Measurements from ENCODE around the gene SNTG2.

Gene SNTG2

GRCh38 chr2:1209761-1210160 is 259.1 kb downstream of the SNTG2 start:
- Histone ChIP-seq H3K4me1 (ENCODE audit: insufficient read depth, low read length, poor library complexity, severe bottlenecking) (no peaks in the 10 kb centered on the region), H4K20me1 (ENCODE audit: insufficient read depth, low read length, poor library complexity, severe bottlenecking) (no peaks in the 10 kb centered on the region), H3K4me2 (ENCODE audit: low read depth, low read length, poor library complexity, severe bottlenecking) (no peak overlapping the region), H3K4me3 (ENCODE audit: low read length, poor library complexity, severe bottlenecking) (no peak overlapping the region), H3K27me3 (ENCODE audit: insufficient read depth, low read length, poor library complexity, severe bottlenecking) (no peaks in the 10 kb centered on the region), H3K9me2 (replicated peaks; ENCODE audit: low read depth, low read length) (no peaks in the 10 kb centered on the region), H3K36me3 (ENCODE audit: insufficient read depth, low read length) (no peaks in the 10 kb centered on the region), H3F3A (ENCODE audit: low read depth) (no peaks in the 10 kb centered on the region), H3K9me3 (ENCODE audit: insufficient read depth, low read depth, low read length) (peaks cover 7% of the 10 kb centered on the region; the same call in 1 of the 2 replicates), H2AFZ (ENCODE audit: low read length) (no peak overlapping the region), H3K79me2 (ENCODE audit: insufficient read depth, low read length) (no peaks in the 10 kb centered on the region), H3K9ac (ENCODE audit: low read depth, low read length, poor library complexity, severe bottlenecking) (no peak overlapping the region)
- no peak for TF ChIP-seq CTCF (conservative IDR thresholded peaks at IDR 0.05; ENCODE audit: low read length)
- no peak for TF ChIP-seq EZH2phosphoT487 (IDR thresholded peaks at IDR 0.05; ENCODE audit: borderline replicate concordance)

- Histone ChIP-seq H3K4me3 (ENCODE audit: low read length, poor library complexity, severe bottlenecking) (no peak overlapping the region), H3K9me3 (ENCODE audit: insufficient read depth, low read depth, low read length) (peaks cover 7% of the 10 kb centered on the region; the same call in 1 of the 2 replicates), H3F3A (ENCODE audit: low read depth) (no peaks in the 10 kb centered on the region), H3K36me3 (ENCODE audit: insufficient read depth, low read length) (no peaks in the 10 kb centered on the region), H3K9ac (ENCODE audit: low read depth, low read length, poor library complexity, severe bottlenecking) (no peak overlapping the region), H4K20me1 (ENCODE audit: insufficient read depth, low read length, poor library complexity, severe bottlenecking) (no peaks in the 10 kb centered on the region), H3K4me1 (ENCODE audit: insufficient read depth, low read length, poor library complexity, severe bottlenecking) (no peaks in the 10 kb centered on the region), H3K27me3 (ENCODE audit: insufficient read depth, low read length, poor library complexity, severe bottlenecking) (no peaks in the 10 kb centered on the region), H3K79me2 (ENCODE audit: insufficient read depth, low read length) (no peaks in the 10 kb centered on the region), H3K9me2 (replicated peaks; ENCODE audit: low read depth, low read length) (no peaks in the 10 kb centered on the region), H2AFZ (ENCODE audit: low read length) (no peak overlapping the region), H3K4me2 (ENCODE audit: low read depth, low read length, poor library complexity, severe bottlenecking) (no peak overlapping the region)
- no peak for TF ChIP-seq EZH2phosphoT487 (IDR thresholded peaks at IDR 0.05; ENCODE audit: borderline replicate concordance)
- TF ChIP-seq CTCF (conservative IDR thresholded peaks at IDR 0.05; ENCODE audit: low read length): no peak
Measured at GRCh38 chr2:1210352-1210751, 259.7 kb downstream of the SNTG2 start.

GRCh38 chr2:1219901-1220573 is 269.4 kb downstream of the SNTG2 start:
- H3K4me1 ChIP-seq (ENCODE audit: insufficient read depth, low read length, poor library complexity, severe bottlenecking): peaks cover 7% of the 10 kb centered on the region
- H3K79me2 ChIP-seq (ENCODE audit: insufficient read depth, low read length): no peaks in the 10 kb centered on the region
- no peaks in the 10 kb centered on the region for H3K9me2 ChIP-seq (replicated peaks; ENCODE audit: low read depth, low read length)
- H3K36me3 ChIP-seq (ENCODE audit: insufficient read depth, low read length): no peaks in the 10 kb centered on the region
- H3K4me2 ChIP-seq (ENCODE audit: low read depth, low read length, poor library complexity, severe bottlenecking): peak overlapping the region; percentile 5
- H3K9ac ChIP-seq (ENCODE audit: low read depth, low read length, poor library complexity, severe bottlenecking): no peak overlapping the region
- no peaks in the 10 kb centered on the region for H4K20me1 ChIP-seq (ENCODE audit: insufficient read depth, low read length, poor library complexity, severe bottlenecking)
- no peak overlapping the region for H3K4me3 ChIP-seq (ENCODE audit: low read length, poor library complexity, severe bottlenecking)
- no peaks in the 10 kb centered on the region for H3K27me3 ChIP-seq (ENCODE audit: insufficient read depth, low read length, poor library complexity, severe bottlenecking)
- no peaks in the 10 kb centered on the region; the same call in 1 of the 2 replicates for H3K9me3 ChIP-seq (ENCODE audit: insufficient read depth, low read depth, low read length)
- H3F3A ChIP-seq (ENCODE audit: low read depth): no peaks in the 10 kb centered on the region
- TF ChIP-seq CTCF (conservative IDR thresholded peaks at IDR 0.05; ENCODE audit: low read length): no peak
- TF ChIP-seq EZH2phosphoT487 (IDR thresholded peaks at IDR 0.05; ENCODE audit: borderline replicate concordance): no peak
- H2AFZ ChIP-seq (ENCODE audit: low read length): no peak overlapping the region
